ENCODE measurements around the gene FEM1A. TPM values are rescaled to one million over a fixed set of nuclear protein-coding genes. Genes with fewer than 3 reads are reported as not detected.

The FEM1A gene
- total and polyA plus RNA-seq, 2 of the 13 experiments (the other 11 are each of a cell fraction or from before 2014, with no cell fraction given): 3.2 to 10.8 TPM

DNA sequence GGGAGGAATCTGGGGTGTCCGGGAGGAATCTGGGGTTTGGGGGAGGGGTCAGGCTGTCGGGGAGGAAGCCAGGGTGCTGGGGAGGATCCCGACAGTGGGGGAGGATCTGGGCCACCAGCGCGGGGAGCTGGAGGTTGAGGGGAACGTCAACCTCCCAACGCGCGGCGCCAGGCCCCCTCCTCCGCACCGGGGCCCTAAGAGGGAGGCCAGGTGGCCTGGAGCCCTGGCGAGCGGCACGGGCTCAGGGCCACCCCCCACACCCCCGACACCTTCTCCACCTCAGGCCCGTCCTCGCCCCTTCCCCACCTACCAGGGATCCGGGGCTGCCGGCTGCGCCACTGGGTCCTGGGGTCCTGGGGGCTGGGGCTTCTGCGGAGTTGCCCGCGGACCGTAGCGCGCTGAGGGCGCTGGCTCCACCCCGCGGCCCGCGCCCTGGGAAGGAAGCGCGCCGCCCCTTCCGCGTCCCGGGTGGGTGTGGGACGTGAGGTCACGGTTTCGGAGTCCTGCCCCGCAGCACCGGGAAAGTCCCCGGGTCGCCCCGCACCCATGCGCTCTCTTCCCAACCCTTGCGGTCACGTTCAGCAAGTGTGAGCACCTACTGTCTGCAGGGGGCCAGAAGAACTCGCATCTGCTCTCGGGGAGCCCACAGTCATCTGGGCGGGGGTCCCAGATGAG is 39.9 kb downstream of the FEM1A start, which contains the start of gene TICAM1 (continued):
- TF ChIP-seq, protein P1, sequence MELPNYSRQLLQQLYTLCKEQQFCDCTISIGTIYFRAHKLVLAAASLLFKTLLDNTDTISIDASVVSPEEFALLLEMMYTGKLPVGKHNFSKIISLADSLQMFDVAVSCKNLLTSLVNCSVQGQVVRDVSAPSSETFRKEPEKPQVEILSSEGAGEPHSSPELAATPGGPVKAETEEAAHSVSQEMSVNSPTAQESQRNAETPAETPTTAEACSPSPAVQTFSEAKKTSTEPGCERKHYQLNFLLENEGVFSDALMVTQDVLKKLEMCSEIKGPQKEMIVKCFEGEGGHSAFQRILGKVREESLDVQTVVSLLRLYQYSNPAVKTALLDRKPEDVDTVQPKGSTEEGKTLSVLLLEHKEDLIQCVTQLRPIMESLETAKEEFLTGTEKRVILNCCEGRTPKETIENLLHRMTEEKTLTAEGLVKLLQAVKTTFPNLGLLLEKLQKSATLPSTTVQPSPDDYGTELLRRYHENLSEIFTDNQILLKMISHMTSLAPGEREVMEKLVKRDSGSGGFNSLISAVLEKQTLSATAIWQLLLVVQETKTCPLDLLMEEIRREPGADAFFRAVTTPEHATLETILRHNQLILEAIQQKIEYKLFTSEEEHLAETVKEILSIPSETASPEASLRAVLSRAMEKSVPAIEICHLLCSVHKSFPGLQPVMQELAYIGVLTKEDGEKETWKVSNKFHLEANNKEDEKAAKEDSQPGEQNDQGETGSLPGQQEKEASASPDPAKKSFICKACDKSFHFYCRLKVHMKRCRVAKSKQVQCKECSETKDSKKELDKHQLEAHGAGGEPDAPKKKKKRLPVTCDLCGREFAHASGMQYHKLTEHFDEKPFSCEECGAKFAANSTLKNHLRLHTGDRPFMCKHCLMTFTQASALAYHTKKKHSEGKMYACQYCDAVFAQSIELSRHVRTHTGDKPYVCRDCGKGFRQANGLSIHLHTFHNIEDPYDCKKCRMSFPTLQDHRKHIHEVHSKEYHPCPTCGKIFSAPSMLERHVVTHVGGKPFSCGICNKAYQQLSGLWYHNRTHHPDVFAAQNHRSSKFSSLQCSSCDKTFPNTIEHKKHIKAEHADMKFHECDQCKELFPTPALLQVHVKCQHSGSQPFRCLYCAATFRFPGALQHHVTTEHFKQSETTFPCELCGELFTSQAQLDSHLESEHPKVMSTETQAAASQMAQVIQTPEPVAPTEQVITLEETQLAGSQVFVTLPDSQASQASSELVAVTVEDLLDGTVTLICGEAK (IDR thresholded peaks at IDR 0.05): no peak
- TF ChIP-seq, protein P1 (CRISPR knock-in tag; IDR thresholded peaks at IDR 0.05): peak; percentile 46; the same call in 1 of the 2 replicates
- TF ChIP-seq, protein P2, sequence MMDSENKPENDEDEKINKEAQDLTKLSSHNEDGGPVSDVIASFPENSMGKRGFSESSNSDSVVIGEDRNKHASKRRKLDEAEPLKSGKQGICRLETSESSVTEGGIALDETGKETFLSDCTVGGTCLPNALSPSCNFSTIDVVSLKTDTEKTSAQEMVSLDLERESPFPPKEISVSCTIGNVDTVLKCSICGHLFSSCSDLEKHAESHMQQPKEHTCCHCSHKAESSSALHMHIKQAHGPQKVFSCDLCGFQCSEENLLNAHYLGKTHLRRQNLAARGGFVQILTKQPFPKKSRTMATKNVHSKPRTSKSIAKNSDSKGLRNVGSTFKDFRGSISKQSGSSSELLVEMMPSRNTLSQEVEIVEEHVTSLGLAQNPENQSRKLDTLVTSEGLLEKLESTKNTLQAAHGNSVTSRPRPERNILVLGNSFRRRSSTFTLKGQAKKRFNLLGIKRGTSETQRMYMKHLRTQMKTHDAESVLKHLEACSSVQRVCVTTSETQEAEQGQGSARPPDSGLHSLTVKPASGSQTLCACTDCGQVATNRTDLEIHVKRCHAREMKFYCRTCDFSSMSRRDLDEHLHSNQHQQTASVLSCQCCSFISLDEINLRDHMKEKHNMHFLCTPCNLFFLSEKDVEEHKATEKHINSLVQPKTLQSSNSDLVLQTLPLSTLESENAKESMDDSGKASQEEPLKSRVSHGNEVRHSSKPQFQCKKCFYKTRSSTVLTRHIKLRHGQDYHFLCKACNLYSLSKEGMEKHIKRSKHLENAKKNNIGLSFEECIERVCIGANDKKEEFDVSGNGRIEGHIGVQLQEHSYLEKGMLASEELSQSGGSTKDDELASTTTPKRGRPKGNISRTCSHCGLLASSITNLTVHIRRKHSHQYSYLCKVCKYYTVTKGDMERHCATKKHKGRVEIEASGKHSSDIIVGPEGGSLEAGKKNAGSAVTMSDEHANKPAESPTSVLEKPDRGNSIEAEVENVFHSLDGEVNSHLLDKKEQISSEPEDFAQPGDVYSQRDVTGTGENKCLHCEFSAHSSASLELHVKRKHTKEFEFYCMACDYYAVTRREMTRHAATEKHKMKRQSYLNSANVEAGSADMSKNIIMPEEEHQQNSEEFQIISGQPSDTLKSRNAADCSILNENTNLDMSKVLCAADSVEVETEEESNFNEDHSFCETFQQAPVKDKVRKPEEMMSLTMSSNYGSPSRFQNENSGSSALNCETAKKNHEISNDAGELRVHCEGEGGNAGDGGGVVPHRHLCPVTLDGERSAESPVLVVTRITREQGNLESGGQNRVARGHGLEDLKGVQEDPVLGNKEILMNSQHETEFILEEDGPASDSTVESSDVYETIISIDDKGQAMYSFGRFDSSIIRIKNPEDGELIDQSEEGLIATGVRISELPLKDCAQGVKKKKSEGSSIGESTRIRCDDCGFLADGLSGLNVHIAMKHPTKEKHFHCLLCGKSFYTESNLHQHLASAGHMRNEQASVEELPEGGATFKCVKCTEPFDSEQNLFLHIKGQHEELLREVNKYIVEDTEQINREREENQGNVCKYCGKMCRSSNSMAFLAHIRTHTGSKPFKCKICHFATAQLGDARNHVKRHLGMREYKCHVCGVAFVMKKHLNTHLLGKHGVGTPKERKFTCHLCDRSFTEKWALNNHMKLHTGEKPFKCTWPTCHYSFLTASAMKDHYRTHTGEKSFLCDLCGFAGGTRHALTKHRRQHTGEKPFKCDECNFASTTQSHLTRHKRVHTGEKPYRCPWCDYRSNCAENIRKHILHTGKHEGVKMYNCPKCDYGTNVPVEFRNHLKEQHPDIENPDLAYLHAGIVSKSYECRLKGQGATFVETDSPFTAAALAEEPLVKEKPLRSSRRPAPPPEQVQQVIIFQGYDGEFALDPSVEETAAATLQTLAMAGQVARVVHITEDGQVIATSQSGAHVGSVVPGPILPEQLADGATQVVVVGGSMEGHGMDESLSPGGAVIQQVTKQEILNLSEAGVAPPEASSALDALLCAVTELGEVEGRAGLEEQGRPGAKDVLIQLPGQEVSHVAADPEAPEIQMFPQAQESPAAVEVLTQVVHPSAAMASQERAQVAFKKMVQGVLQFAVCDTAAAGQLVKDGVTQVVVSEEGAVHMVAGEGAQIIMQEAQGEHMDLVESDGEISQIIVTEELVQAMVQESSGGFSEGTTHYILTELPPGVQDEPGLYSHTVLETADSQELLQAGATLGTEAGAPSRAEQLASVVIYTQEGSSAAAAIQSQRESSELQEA (CRISPR knock-in tag; IDR thresholded peaks at IDR 0.05; ENCODE audit: not compliant biosample characterization): peak; percentile 33
- TF ChIP-seq ZBTB7A (CRISPR knock-in tag; IDR thresholded peaks at IDR 0.05): peak; percentile 89
- TF ChIP-seq, protein P3, sequence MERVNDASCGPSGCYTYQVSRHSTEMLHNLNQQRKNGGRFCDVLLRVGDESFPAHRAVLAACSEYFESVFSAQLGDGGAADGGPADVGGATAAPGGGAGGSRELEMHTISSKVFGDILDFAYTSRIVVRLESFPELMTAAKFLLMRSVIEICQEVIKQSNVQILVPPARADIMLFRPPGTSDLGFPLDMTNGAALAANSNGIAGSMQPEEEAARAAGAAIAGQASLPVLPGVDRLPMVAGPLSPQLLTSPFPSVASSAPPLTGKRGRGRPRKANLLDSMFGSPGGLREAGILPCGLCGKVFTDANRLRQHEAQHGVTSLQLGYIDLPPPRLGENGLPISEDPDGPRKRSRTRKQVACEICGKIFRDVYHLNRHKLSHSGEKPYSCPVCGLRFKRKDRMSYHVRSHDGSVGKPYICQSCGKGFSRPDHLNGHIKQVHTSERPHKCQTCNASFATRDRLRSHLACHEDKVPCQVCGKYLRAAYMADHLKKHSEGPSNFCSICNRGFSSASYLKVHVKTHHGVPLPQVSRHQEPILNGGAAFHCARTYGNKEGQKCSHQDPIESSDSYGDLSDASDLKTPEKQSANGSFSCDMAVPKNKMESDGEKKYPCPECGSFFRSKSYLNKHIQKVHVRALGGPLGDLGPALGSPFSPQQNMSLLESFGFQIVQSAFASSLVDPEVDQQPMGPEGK (CRISPR knock-in tag; IDR thresholded peaks at IDR 0.05): peak; percentile 33
- peak; percentile 78 for TF ChIP-seq KDM2A (CRISPR knock-in tag; IDR thresholded peaks at IDR 0.05; ENCODE audit: borderline replicate concordance, low read depth)
- TF ChIP-seq MED8 (CRISPR knock-in tag; IDR thresholded peaks at IDR 0.05; ENCODE audit: insufficient replicate concordance): peak; percentile 27
- TF ChIP-seq POLR2G (IDR thresholded peaks at IDR 0.05; ENCODE audit: low read depth, low read length): no peak
